Ishikawa (cell line): Measurements from ENCODE around the gene NEK11.

Experiments
- CREB1 ChIP-seq: IDR thresholded peaks from 2 replicates; pipeline ENCODE4 v1.6.1; 2012; ENCODE audit warnings: low read depth
- EGR1 ChIP-seq: IDR thresholded peaks from 2 replicates; pipeline ENCODE4 v1.6.1; 2012
- MAX ChIP-seq: IDR thresholded peaks from 2 replicates; pipeline ENCODE4 v1.6.1; 2012
- NFIC ChIP-seq: IDR thresholded peaks from 2 replicates; pipeline ENCODE4 v1.6.1; 2012
- YY1 ChIP-seq: IDR thresholded peaks from 2 replicates; pipeline ENCODE4 v1.6.1; 2012; ENCODE audit warnings: low read depth

- TF ChIP-seq YY1 (no peak), EGR1 (no peak), CREB1 (no peak), NFIC (no peak), MAX (no peak)
These were observed 45.5 kb downstream of the NEK11 start for GRCh38 chr3:131072099-131072559.
